Measurements from ENCODE around the gene IL32.

The IL32 gene

GRCh38 chr16:3118204-3118790 lies 52.9 kb downstream of the IL32 start:
- TF ChIP-seq CTCF (IDR thresholded peaks at IDR 0.05; ENCODE audit: low read depth, low read length, missing control alignments), result no peak

GRCh38 chr16:3118846-3119245 lies 53.4 kb downstream of the IL32 start:
- TF ChIP-seq CTCF (IDR thresholded peaks at IDR 0.05; ENCODE audit: low read depth, low read length, missing control alignments), result no peak
- H3K4me3 ChIP-seq (replicated peaks; ENCODE audit: low read depth, low read length), result no peak overlapping the region

More at GRCh38 chr16:3118204-3118790, 52.9 kb downstream of the IL32 start:
- no peak overlapping the region for H3K4me3 ChIP-seq (replicated peaks; ENCODE audit: low read depth, low read length)
- no peak for DNase-seq (ENCODE audit: extremely low read depth, low read depth)

More at GRCh38 chr16:3118846-3119245, 53.4 kb downstream of the IL32 start:
- DNase-seq (ENCODE audit: extremely low read depth, low read depth), result no peak

Measured in HFF-Myc (cell line).